Esophagus squamous epithelium (tissue), 5 donors: ENCODE measurements around the gene SECISBP2L. TPM values are rescaled to one million over a fixed set of nuclear protein-coding genes. Genes with fewer than 3 reads are reported as not detected.

Source experiments
- DNase-seq: peaks from one replicate; lab custom pipeline; 2025; lab: John Stamatoyannopoulos, UW
- H3K27ac ChIP-seq, 4 donors: fragments of 200-600 bp; sonication (generic); one replicate each; pipeline ENCODE4 v1.5.1; 2016 to 2019; ENCODE audit warnings: mild to moderate bottlenecking in 1 of 4
- H3K27me3 ChIP-seq, 4 donors: fragments of 200-600 bp; sonication (generic); 1 replicate in 3 of 4; 2 replicates in 1 of 4; pipeline versions ENCODE4 v1.5.1 to v1.6.0; 2017 to 2021; ENCODE audit warnings: antibody characterized with exemption in 1 of 4
- H3K36me3 ChIP-seq, 3 donors: fragments of 200-600 bp; sonication (generic); one replicate each; pipeline ENCODE4 v1.5.1; 2016 to 2019
- H3K4me1 ChIP-seq, 3 donors: fragments of 200-600 bp; sonication (generic); one replicate each; pipeline ENCODE4 v1.5.1; 2017 to 2019
- H3K4me3 ChIP-seq, 4 donors: fragments of 200-600 bp; sonication (generic); 1 replicate in 3 of 4; 2 replicates in 1 of 4; pipeline ENCODE4 v1.5.1; 2016 to 2019; ENCODE audit warnings: mild to moderate bottlenecking in 2 of 4, moderate library complexity in 1 of 4
- H3K9me3 ChIP-seq, 3 donors: fragments of 200-600 bp; sonication (generic); one replicate each; pipeline ENCODE4 v1.5.1; 2016 to 2019
- CTCF ChIP-seq, 6 experiments: fragments of 450-650 bp in 4 of 6; fragments of 200-600 bp in 2 of 6; sonication (generic) in 2 of 6; IDR thresholded peaks; one replicate each; pipeline ENCODE4 v1.5.1; 2016 to 2019; ENCODE audit warnings: antibody characterized with exemption in 6 of 6, mild to moderate bottlenecking in 4 of 6, moderate library complexity in 4 of 6
- POLR2A ChIP-seq, 4 donors: fragments of 450-650 bp; IDR thresholded peaks; one replicate each; pipeline ENCODE4 v1.6.1; 2017; ENCODE audit warnings: antibody characterized with exemption in 4 of 4, mild to moderate bottlenecking in 4 of 4, moderate library complexity in 3 of 4
- WGBS, 2 donors: methylation state at CpG; one replicate each; pipeline ENCODE4 v1.1.5; 2018; 5-methylcytosine and 5-hydroxymethylcytosine counted together
- intact Hi-C: fragments of 100-400 bp; cut with DNase I; formaldehyde crosslinking; loops from one replicate; pipeline ENCODE4 v1.15.0; 2022
- total RNA-seq, 4 donors: library from RNA; depleted of rRNA; stranded (reverse); fragments of >200 nt; gene quantifications; one replicate each; pipeline ENCODE4 v1.1.0, GENCODE V29; 2016
- donor health status: DM: yes; HTN: yes; CAD: no.

The SECISBP2L gene
- total RNA-seq, 4 donors from 2014 or later = 15.1 to 33.0 (median 20.3) TPM

- H3K36me3 ChIP-seq = no peaks in the 10 kb centered on the region
- H3K27me3 ChIP-seq = peaks cover 0 to 42% (median 0%) of the 10 kb centered on the region in 4 donors
- DNase-seq = no peak
- intact Hi-C loops = no loop called here
- H3K9me3 ChIP-seq = no peaks in the 10 kb centered on the region
- WGBS, 2 donors = 0 to 10% methylated on average over 2 to 9 of the region's 54 CpGs
- H3K4me1 ChIP-seq = peaks cover 12 to 21% (median 17%) of the 10 kb centered on the region in 3 donors
- H3K4me3 ChIP-seq = peak overlapping the region; percentile 25 to 67 (median 47)
- H3K27ac ChIP-seq = peak overlapping the region in 2 of 4 donors; percentile 7 to 16
- TF ChIP-seq CTCF (IDR thresholded peaks at IDR 0.05) = no peak
- TF ChIP-seq POLR2A (IDR thresholded peaks at IDR 0.05) = no peak
Observed at GRCh38 chr15:48962662-48963523, 83.4 kb downstream of the SECISBP2L start.

- no peaks in the 10 kb centered on the region for H3K36me3 ChIP-seq
- H3K4me1 ChIP-seq = no peaks in the 10 kb centered on the region
- intact Hi-C loops = no loop called here
- TF ChIP-seq CTCF (IDR thresholded peaks at IDR 0.05) = no peak
- no peak for TF ChIP-seq POLR2A (IDR thresholded peaks at IDR 0.05)
- H3K9me3 ChIP-seq = no peaks in the 10 kb centered on the region
- no peaks in the 10 kb centered on the region for H3K27me3 ChIP-seq
- H3K27ac ChIP-seq = no peak overlapping the region
- no peak overlapping the region for H3K4me3 ChIP-seq
- DNase-seq = no peak
- 72 to 86% methylated on average over 3 of the region's 3 CpGs for WGBS, 2 donors
Observed at GRCh38 chr15:48955967-48956366, 90.3 kb downstream of the SECISBP2L start.

GRCh38 chr15:48955370-48955769, 90.9 kb downstream of the SECISBP2L start:
- DNase-seq = no peak
- no peak overlapping the region for H3K4me3 ChIP-seq
- intact Hi-C loops = no loop called here
- TF ChIP-seq POLR2A (IDR thresholded peaks at IDR 0.05) = no peak
- no peak for TF ChIP-seq CTCF (IDR thresholded peaks at IDR 0.05)
- H3K9me3 ChIP-seq = no peaks in the 10 kb centered on the region
- H3K27me3 ChIP-seq = no peaks in the 10 kb centered on the region
- WGBS, 2 donors = 84 to 86% methylated on average over 3 to 4 of the region's 4 CpGs
- no peaks in the 10 kb centered on the region for H3K4me1 ChIP-seq
- H3K36me3 ChIP-seq = no peaks in the 10 kb centered on the region
- H3K27ac ChIP-seq = no peak overlapping the region

GRCh38 chr15:48954538-48954937, 91.7 kb downstream of the SECISBP2L start:
- WGBS, 2 donors = 48 to 63% methylated on average over 5 of the region's 5 CpGs
- no peak for DNase-seq
- Histone ChIP-seq H3K27me3 (no peaks in the 10 kb centered on the region), H3K36me3 (no peaks in the 10 kb centered on the region), H3K27ac (no peak overlapping the region), H3K9me3 (no peaks in the 10 kb centered on the region), H3K4me3 (no peak overlapping the region), H3K4me1 (no peaks in the 10 kb centered on the region)
- intact Hi-C loops = no loop called here
- no peak for TF ChIP-seq CTCF (IDR thresholded peaks at IDR 0.05)

- no peak overlapping the region for H3K4me3 ChIP-seq
- intact Hi-C loops = no loop called here
- H3K9me3 ChIP-seq = no peaks in the 10 kb centered on the region
- WGBS, 2 donors = 68 to 75% methylated on average over 1 of the region's 1 CpG
- H3K4me1 ChIP-seq = no peaks in the 10 kb centered on the region
- DNase-seq = no peak
- no peaks in the 10 kb centered on the region for H3K36me3 ChIP-seq
- TF ChIP-seq CTCF (IDR thresholded peaks at IDR 0.05) = no peak
- H3K27me3 ChIP-seq = no peaks in the 10 kb centered on the region
- no peak overlapping the region for H3K27ac ChIP-seq
Observed at GRCh38 chr15:48946840-48947187, 99.4 kb downstream of the SECISBP2L start.
